ENCODE results near the gene TCP1. TPM values are rescaled to one million over a fixed set of nuclear protein-coding genes. Genes with fewer than 3 reads are reported as not detected.
"Not testable (repeated sequence)": the region's sequence is repeated elsewhere in the genome, so short reads cannot be mapped to it uniquely, and the experiment has no call there.

Gene TCP1
- total RNA-seq, 1 experiment from 2014 or later: 412 TPM

GRCh38 chr6:159736908-159737307 is 52.5 kb downstream of the TCP1 start:
- Histone ChIP-seq H3K56ac (ENCODE audit: insufficient read length, low read depth, low read length) (no peak overlapping the region), H3K9me3 (ENCODE audit: control insufficient read depth, low read depth, low read length) (no peaks in the 10 kb centered on the region), H3K14ac (ENCODE audit: insufficient read depth, low read length) (no peak overlapping the region), H3K27me3 (ENCODE audit: insufficient read depth, low read length) (no peaks in the 10 kb centered on the region), H3K27ac (ENCODE audit: insufficient read length, low read depth, low read length) (no peak overlapping the region), H4K20me1 (ENCODE audit: control insufficient read depth, insufficient read depth, insufficient read length) (no peaks in the 10 kb centered on the region), H3K23me2 (ENCODE audit: insufficient read length, low read depth, low read length, poor library complexity, severe bottlenecking) (no peaks in the 10 kb centered on the region), H2BK5ac (ENCODE audit: insufficient read length, low read length) (no peak overlapping the region), H3K18ac (ENCODE audit: insufficient read length, low read depth, low read length) (no peak overlapping the region), H3K23ac (ENCODE audit: insufficient read length, low read depth, low read length) (no peak overlapping the region), H3K4ac (ENCODE audit: low read depth, low read length) (no peak overlapping the region), H2BK15ac (ENCODE audit: low read depth, low read length) (no peak overlapping the region), H3T11ph (ENCODE audit: low read length) (no peak overlapping the region), H2AFZ (ENCODE audit: low read length) (no peak overlapping the region), H3K4me1 (ENCODE audit: insufficient read depth, low read length) (no peaks in the 10 kb centered on the region), H2BK12ac (ENCODE audit: insufficient read length, low read depth, low read length) (no peak overlapping the region), H2BK20ac (ENCODE audit: low read depth, low read length, poor library complexity, severe bottlenecking) (no peak overlapping the region), H4K5ac (ENCODE audit: insufficient read length, low read depth, low read length) (no peak overlapping the region), H3K79me1 (ENCODE audit: insufficient read depth, low read depth, low read length, poor library complexity, severe bottlenecking) (peaks cover 8% of the 10 kb centered on the region), H4K8ac (replicated peaks; ENCODE audit: insufficient read length, low read depth, low read length) (no peak overlapping the region), H4K91ac (ENCODE audit: insufficient read length, low read depth, low read length) (no peak overlapping the region), H2AK5ac (ENCODE audit: insufficient read length, low read length) (no peak overlapping the region), H3K79me2 (ENCODE audit: insufficient read depth, low read length) (peaks cover 43% of the 10 kb centered on the region; the same call in 1 of the 2 replicates), H3K4me2 (ENCODE audit: insufficient read depth, insufficient read length, low read length) (no peak overlapping the region), H3K9ac (ENCODE audit: extremely low read depth, insufficient read length, low read length) (no peak overlapping the region), H2BK120ac (ENCODE audit: low read depth, low read length, poor library complexity, severe bottlenecking) (no peak overlapping the region)
- no peaks in the 10 kb centered on the region; a peak in 1 of 4 replicates for H3K4me1 Mint-ChIP-seq
- peaks cover 15 to 39% (median 39%) of the 10 kb centered on the region in 3 experiments; a peak in 6 of 7 replicates for H3K36me3 Mint-ChIP-seq (ENCODE audit: insufficient read depth in 1 of 3, low read depth in 3 of 3)
- no peak overlapping the region for H3K4me3 Mint-ChIP-seq
- no peaks in the 10 kb centered on the region for H3K27me3 Mint-ChIP-seq (ENCODE audit: low read depth)
- no peak overlapping the region for H3K27ac Mint-ChIP-seq
- H3K9me3 Mint-ChIP-seq: no peaks in the 10 kb centered on the region
- DNase-seq: no peak
- TF ChIP-seq CTCF (conservative IDR thresholded peaks at IDR 0.05): no peak
- WGBS (ENCODE audit: extremely low coverage, insufficient read length, low lambda C conversion rate): no CpG with 5 or more reads among the region's 7 CpGs

- not testable (repeated sequence) for H3K14ac ChIP-seq (ENCODE audit: insufficient read depth, low read length); H3K9ac ChIP-seq (ENCODE audit: extremely low read depth, insufficient read length, low read length); H2AFZ ChIP-seq (ENCODE audit: low read length); H2BK12ac ChIP-seq (ENCODE audit: insufficient read length, low read depth, low read length); H3K27me3 Mint-ChIP-seq (ENCODE audit: low read depth); H2BK15ac ChIP-seq (ENCODE audit: low read depth, low read length); H3T11ph ChIP-seq (ENCODE audit: low read length); H2BK20ac ChIP-seq (ENCODE audit: low read depth, low read length, poor library complexity, severe bottlenecking); H3K23ac ChIP-seq (ENCODE audit: insufficient read length, low read depth, low read length); H3K9me3 Mint-ChIP-seq; H2BK5ac ChIP-seq (ENCODE audit: insufficient read length, low read length); H2AK5ac ChIP-seq (ENCODE audit: insufficient read length, low read length); H3K9me3 ChIP-seq (ENCODE audit: control insufficient read depth, low read depth, low read length); H3K23me2 ChIP-seq (ENCODE audit: insufficient read length, low read depth, low read length, poor library complexity, severe bottlenecking); H3K18ac ChIP-seq (ENCODE audit: insufficient read length, low read depth, low read length); H3K4me1 ChIP-seq (ENCODE audit: insufficient read depth, low read length); H3K4me3 Mint-ChIP-seq; H3K79me1 ChIP-seq (ENCODE audit: insufficient read depth, low read depth, low read length, poor library complexity, severe bottlenecking); H3K27me3 ChIP-seq (ENCODE audit: insufficient read depth, low read length); H4K91ac ChIP-seq (ENCODE audit: insufficient read length, low read depth, low read length); DNase-seq; H4K5ac ChIP-seq (ENCODE audit: insufficient read length, low read depth, low read length); H3K27ac Mint-ChIP-seq; H2BK120ac ChIP-seq (ENCODE audit: low read depth, low read length, poor library complexity, severe bottlenecking); H3K56ac ChIP-seq (ENCODE audit: insufficient read length, low read depth, low read length); H3K4ac ChIP-seq (ENCODE audit: low read depth, low read length); H4K8ac ChIP-seq (replicated peaks; ENCODE audit: insufficient read length, low read depth, low read length); H4K20me1 ChIP-seq (ENCODE audit: control insufficient read depth, insufficient read depth, insufficient read length); H3K4me2 ChIP-seq (ENCODE audit: insufficient read depth, insufficient read length, low read length); H3K27ac ChIP-seq (ENCODE audit: insufficient read length, low read depth, low read length)
- peaks cover 15 to 19% of the 10 kb centered on the region in 2 experiments for H3K4me1 Mint-ChIP-seq
- peaks cover 5 to 31% (median 27%) of the 10 kb centered on the region in 3 experiments for H3K36me3 Mint-ChIP-seq (ENCODE audit: insufficient read depth in 1 of 3, low read depth in 3 of 3)
- no CpG with 5 or more reads among the region's 12 CpGs for WGBS (ENCODE audit: extremely low coverage, insufficient read length, low lambda C conversion rate)
- H3K79me2 ChIP-seq (ENCODE audit: insufficient read depth, low read length): peaks cover 75% of the 10 kb centered on the region
Observed at GRCh38 chr6:159733395-159733794, 56.0 kb downstream of the TCP1 start.

Data from H9 (cell line).